ENCODE measurements around the gene SBK3.
"Not testable (repeated sequence)": the region's sequence is repeated elsewhere in the genome, so short reads cannot be mapped to it uniquely, and the experiment has no call there.

SBK3 gene

DNA sequence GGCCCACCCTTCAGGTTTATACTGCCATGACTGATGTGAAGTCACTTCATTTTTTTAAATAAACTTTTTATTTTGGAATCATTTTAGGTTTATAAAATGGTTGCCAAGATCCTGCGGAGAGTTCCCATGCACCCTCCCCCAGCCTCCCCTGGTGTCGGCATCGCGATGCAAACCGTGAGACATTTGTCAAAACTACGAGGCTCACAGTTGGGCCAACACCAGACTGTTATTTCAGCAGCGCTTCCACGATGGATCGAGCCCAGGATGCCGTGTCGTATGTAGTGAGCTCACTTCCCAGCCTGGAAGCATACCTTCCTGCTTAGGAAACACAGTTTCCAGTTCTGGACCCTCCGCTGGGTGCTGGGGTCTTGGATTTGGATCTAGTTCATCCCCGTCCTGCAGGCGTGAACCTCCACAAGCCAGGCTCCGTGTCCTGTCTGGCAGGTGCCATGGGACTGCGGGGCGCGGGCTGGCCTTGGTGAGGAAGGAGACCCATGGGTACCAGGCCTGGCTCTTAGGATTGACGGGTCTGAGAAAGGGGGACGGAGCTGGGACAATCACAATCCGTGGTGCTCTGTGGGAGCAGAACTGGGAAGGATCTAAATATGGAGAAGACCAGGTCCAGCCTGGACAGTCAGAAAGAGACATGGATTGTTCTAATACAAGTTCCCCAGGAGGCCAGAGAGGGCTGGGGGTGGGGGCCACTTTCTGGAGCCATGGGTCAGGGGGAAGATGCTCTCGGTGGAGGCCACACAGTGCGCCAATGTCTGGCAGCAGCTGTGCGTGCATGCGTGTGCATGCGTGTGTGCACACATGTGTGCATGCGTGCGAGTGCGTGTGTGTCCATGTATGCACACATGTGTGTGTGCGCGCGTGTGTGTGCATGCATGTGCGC is 6.0 kb downstream of the SBK3 start:
- DNase-seq (ENCODE audit: low spot score), result no peak

DNA sequence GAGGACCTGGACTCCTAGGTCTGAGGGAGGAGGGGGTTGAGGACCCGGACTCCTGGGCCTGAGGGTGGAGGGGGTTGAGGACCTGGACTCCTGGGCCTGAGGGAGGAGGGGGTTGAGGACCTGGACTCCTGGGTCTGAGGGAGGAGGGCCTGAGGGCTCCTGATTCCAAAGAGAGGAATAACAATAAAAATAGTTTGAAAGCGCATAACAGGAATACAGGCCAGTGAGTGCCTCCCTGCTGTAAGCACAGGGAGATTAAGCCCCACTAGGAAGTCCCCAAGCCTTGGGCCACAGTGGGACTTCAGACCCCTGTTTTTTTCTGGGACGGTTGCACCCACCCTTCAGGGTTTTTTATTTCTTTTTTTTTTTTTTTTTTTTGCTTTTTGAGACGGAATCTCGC is 7.2 kb downstream of the SBK3 start:
- no peak for DNase-seq (ENCODE audit: low spot score)

DNA sequence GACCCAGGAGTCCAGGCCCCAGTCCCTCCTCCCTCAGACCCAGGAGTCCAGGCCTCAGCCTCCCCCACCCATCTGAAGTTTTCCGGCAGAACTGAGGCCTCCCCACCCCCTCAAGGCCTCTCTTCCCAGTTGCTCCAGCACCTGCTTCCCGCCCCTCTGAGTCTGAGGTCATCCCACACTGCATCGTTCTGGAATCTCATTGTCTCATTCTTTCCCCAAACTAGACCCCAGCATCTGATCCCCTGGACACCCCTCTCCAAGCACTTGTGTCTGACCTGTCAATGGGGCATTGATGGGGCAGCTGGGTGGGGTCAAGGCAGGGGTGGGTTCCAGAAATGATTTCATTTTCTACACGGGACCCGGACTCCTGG is 7.6 kb downstream of the SBK3 start:
- DNase-seq (ENCODE audit: low spot score), result no peak

DNA sequence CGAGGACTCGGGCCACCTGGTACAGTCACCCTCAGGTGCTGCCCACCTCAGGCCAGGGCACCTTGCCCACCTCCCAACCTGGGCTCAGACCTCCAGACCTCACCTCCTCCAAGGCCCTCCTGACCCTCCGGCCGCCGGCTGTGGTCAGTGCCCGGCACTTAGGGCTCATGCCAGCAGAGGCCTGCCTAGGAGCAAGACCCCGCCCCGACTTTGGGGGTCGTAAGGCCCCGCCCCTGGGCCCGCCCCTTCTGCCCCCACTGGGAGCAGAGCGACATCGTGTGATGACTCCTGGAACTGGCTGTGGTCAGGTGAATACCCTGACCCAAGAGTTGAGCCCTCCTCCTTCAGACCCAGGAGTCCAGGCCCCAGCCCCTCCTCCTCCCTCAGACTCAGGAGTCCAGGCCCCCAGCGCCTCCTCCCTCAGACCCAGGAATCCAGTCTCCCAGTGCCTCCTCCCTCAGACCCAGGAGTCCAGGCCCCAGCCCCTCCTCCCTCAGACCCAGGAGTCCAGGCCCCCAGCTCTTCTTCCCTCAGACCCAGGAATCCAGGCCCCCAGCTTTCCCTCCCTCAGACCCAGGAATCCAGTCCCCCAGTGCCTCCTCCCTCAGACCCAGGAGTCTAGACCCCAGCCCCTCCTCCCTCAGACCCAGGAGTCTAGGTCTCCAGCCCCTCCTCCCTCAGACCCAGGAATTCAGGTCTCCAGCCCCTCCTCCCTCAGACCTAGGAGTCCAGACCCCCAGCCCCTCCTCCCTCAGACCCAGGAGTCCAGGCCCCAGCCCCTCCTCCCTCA is 8.2 kb downstream of the SBK3 start, which contains the start of gene SBK2:
SBK2 (minus strand) TSS at position 183 of the 790 bp plus-strand sequence. CDS start 839 bp downstream, outside the sequence.
- peak; percentile 56 for DNase-seq (ENCODE audit: low spot score)

DNA sequence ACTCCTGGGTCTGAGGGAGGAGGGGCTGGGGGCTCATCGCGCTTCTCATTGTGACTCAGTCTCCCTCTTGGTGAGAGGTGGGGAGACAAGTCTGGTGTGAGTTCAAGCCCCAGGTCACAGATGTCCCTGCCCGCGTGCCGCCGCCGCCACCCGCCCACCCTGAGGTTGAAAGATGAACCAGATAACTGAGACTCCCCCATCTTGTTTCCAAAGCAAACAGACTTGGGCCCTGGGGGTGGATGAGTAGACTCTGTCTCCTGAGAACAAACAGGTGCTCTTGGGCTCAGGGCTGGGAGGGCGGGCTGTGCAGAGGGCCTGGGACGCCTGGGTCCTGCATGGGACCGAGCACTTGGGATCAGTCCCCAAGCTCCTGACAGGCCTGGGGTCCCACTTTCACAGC is 9.0 kb downstream of the SBK3 start:
- DNase-seq (ENCODE audit: low spot score), result no peak

DNA sequence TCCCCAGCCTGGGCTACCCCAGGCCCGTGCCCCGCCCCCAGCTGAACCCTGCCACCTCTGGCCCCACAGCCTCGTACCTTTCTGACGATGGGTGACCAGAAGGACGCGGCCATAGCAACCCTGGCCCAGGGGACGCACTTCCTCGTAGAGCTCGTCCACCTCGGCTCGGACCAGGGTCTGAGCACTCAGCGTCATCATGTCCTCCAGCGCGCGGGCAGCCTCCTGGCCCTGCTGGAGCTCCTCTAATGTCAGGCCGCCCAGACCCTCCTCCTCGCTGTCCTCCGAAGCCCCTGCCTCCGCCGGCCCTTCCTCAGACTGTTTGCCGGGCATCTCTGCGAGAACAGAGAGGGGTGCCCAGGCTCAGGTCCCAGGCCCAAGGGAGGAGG is 9.4 kb downstream of the SBK3 start:
- no peak for DNase-seq (ENCODE audit: low spot score)

DNA sequence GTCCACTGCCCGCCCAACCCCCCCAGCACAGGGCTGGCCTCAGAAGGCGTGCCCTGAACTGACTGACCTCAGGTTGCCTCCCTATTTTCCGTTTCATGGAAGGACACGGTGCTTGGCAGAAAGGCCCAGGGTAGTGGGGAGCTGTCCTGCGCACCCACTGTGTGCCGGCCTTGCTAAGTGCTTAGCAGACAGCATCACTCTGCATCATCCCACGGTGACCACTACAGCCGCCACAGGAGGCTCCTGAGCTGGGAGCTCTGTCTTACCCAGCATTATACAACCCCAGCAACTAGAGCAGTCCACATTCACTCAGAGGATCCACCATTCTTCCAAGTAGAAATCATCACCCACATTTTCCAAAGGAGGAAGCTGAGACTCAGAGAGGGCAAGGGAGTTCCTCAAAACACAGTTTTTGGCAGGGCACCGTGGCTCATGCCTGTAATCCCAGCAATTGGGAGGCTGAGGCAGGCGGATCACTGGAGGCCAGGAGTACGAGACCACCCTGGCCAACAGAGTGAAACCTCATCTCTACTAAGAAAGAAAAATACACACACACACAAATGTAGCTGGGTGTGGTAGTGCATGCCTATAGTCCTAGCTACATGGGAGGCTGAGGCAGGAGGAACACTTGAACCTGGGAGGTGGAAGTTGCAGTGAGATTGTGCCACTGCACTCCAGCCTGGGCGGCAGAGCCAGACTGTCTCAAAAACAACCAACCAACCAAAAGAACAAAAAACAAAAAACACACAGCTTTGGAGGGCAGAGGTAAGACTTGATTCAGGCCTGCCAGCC is 10.0 kb downstream of the SBK3 start:
- DNase-seq (ENCODE audit: low spot score), result no peak

DNA sequence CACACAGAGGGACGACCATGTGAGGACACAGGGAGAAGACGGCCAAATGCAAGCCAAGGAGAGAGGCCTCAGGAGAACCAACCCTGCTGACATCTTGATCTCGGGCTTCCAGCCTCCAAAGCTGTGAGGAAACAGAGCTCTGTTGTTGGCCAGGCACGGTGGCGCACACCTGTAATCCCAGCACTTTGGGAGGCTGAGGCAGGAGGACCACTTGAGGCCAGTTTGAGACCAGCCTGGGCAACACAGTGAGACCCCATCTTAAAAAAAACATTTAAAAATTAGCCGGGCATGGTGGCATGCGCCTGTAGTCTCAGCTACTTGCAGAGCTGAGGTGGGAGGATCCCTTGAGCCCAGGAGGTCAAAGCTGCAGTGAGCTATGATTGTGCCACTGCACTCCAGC is 11.1 kb downstream of the SBK3 start:
- DNase-seq (ENCODE audit: low spot score), result not testable (repeated sequence)

DNA sequence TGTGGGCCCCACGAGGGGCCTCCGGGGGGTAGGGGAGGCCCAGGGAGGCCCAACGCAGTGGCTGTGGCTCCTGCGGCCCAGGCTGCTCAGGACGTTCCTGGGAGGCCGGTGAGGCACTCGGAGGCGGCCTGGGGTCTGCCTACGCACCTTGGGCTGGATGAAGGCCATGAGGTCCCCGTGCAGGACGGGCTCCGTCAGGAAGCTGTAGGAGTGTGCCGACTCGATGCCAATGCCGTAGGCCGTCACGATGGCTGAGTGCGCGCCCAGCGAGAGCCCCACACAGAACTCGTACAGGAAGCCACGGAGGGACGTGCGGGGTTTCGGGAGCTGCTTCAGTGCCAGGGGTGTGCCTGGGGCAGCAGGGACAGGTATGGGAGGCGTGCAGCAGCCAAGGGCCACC is 14.3 kb downstream of the SBK3 start:
- DNase-seq (ENCODE audit: low spot score), result no peak

DNA sequence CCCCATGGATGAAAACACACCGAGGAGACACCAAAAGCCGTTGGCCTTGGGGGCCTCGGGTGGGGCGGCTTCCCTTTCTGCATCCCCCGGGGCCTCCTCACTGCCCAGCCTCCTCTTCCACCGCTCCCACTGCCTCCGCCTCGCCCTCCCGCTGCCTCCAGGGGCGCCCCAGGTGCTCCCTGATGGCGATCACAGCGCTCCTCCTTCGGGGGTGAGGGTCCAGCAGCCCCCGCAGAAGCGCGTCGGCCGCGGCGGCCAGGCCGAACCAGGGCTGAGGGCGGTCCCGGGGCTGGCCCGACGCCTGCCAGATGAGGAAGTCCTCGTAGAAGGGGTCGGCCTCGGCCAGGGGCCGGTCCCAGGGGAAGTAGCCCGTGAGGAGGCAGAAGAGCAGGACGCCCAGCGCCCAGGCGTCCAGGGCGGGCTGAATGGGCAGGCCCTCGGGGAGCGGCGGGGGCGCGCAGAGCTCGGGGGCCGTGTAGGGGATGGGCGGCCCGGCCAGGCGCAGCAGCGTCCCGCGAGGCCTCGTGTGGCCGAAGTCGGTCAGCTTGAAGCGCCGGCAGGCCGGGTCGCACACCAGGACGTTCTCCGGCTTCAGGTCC is 15.6 kb downstream of the SBK3 start:
- no peak for DNase-seq (ENCODE audit: low spot score)

DNA sequence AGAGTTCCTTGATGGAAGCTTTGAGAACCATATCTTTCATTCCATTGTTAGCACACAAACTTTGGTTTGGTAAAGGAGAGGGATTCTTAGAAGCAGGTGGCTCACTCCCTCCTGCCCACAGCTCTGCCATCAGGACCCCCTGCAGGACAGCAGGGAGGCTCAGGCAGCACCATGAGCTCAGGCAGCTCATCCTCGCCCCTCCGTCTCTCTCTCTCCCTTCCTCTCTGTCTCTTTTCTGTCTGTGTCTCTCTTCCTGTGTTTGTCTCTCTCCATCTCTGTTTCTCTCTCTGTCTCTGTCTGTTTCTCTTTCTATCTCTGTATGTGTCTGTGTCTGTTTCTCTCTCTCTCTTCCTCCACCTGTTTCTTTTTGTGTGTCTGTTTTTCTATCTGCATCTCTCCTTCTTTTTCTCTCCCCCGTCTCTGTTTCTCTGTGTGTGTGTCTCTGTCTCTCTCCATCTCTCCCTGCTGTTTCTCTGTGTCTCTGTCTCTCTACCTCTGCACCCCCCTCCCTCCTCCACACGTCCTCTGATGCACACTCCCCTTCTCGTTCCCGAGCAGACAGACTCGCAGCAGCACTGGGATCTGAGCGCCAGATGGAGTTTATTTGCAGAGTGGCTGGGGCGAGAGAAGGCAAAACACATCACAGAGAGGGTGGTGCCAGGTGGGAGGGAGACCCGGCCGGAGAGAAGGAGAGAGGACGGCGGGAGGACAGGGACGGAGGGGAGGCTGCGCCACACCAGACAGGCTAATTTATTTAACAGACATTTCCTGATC is 17.1 kb downstream of the SBK3 start:
- no peak for DNase-seq (ENCODE audit: low spot score)

DNA sequence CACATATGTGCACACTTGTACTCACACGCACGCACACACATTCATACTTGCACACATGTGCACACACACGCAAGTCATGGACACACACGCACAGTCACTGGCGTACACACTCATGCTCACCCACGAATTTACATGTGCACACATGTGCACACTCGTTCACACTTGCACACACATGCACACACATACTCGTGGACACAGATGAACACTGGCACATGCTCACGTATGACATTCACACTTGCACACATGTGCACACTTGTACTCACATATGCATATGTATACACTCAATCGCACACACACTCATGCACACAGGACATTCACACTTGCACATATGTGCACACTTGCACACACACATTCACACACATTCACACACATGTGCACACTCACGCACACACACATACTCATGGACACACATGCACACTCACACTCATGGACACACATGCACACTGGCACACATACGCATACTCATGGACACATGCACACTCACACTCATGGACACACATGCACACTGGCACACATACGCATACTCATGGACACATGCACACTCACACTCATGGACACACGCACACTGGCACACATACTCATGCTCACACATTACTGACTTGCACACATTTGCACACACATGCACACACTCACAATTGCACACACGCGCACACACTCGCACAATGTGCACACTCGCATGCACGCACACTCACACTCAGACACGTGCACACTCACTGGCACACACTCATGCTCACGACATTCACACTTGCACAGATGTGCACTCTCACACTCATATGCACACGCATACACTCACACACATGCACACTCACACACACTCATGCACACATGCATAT is 17.9 kb downstream of the SBK3 start:
- no peak for DNase-seq (ENCODE audit: low spot score)

DNA sequence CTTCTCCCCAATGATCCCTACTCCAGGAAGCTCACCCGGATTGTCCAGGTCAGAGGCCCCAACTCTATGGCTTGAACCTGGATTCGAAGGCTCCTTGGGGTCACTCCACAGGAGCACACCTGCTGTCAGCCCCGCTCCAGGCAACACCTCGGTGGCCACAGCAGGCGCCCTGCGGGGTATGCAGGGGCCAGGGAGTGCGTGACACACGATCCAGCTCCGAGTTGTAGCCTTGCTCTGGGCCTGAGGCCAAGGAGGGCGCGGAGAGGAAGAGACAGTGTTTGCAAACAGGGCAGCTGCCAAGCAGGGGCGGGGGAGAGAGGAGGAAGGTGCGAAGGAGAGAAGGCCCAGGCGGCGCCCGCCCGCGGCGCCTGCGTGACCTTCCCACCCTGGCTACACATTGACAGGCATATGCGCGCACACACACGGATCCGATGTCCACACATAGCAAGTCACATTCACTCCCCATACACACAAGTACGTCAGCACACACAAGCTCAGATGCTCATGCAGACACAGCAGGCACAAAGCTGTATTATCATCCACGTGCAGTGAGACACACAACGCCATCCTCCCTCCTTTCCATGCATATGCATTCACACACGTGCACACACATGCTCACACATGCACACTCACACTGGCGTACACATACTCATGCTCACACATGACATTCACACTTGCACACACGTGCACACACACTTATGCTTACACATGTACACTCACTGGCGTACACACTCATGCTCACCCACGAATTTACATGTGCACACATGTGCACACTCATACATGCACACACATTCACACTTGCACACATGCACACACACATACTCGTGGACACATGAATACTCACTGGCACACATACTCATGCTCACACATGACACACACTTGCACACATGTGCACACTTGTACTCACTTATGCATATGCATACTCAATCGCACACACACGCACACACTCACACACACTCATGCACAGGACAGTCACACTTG is 18.8 kb downstream of the SBK3 start:
- DNase-seq (ENCODE audit: low spot score), result no peak

DNA sequence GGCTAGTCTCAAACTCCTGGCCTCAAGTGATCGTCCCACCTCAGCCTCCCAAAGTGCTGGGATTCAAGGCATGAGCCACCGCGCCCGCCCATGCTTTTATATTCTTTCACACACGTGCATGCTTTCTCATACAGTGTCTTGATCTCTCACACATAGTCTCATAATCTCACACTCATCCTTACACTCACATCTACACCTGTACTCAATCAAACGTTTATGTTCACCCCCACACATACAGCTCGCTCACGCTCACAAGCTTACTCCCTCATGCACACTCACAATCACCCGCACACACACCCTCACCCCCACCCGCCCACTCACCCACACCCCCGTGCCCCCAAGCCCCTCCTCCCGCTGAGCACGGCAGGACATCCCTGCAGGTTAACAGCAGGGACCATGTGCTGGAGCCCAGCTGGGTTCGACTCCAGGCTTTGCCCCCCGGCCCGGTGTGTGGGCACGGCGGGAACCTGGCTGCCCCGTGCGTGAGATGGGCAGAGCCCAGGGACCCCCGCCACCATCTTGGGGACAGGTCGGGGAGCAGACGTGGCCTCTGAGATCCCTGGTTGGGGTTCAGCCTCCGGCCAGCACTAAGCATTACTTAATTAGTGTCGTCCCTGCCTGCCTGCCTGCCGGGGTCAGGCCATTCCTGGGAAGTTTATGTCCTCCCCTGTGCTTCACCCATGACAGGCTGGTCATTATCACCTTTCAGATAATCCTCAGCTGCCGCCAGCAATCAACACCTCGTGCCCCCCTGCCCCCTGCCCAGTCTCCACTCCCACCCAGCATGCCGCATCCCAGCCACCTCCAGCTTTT is 19.8 kb downstream of the SBK3 start:
- DNase-seq (ENCODE audit: low spot score), result no peak

DNA sequence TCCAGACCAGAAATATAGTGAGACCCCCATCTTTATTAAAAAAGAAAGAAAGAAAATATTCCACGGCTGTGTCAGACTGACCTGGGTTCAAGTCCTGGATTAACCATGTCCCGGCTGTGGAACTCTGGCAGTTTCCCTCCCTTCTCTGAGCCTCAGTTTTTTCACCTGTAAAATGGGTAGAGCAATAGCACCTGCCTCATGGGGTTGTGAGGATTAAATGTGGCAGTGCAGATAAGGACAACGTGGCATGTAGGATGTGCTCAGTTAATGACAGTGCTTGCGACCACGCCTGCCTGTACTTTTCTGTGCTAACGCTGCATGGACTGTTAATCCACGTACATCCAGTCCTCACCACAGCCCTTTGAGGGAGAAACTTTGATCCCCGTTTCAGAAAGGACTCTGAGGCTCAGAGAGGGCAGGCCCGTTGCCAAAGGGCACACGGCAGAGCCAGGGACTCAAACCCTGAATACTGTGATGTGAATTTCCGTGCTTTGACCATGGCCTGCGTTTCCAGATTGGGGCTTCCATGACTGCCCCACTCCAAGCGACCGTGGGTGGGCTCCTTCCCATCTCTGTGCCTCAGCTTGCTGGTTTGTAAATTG is 24.6 kb downstream of the SBK3 start:
- DNase-seq (ENCODE audit: low spot score), result no peak

DNA sequence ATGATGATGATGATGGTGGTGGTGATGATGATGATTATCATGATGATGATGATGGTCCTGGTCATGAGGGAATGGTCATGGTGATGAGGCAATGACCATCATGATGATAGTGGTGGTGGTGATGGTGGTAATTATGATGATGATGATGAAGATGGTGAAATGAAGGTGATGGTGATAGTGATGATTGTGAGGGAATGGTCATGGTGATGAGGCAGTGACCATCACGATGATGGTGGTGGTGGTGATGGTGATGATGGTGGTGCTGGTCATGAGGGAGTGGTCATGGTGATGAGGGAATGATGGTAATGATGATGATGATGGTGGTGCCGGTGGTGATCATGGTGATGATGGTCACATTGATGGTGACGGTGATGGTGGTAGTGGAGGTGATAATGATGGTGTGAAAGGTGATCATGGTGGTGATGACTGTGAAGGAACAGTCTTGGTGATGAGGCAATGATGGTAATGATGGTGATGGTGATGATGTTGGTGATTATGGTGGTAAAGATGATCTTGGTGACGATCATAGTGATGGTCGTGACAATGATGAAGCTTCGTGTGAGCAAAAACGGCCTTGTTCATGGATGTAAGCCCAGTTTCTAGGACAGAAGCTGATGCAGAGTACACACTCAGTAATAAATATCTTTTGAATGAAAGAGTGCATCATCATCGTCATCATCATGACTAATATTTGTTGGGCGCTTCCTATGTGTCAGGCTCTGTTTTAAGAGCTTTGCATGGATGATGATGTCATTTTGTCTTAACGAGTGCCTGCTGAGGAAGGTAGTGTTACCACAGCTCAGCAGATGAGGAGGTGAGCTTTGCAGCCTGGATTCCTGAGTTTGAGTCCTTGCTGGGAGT is 25.7 kb downstream of the SBK3 start:
- no peak for DNase-seq (ENCODE audit: low spot score)
